HG03095 (cell line): Measurements from ENCODE around the gene GAGE10.
"Not testable (repeated sequence)": the region's sequence is repeated elsewhere in the genome, so short reads cannot be mapped to it uniquely, and the experiment has no call there.

Source experiments
- ATAC-seq: cut with Tn5 transposase; IDR thresholded peaks from one replicate; pipeline ENCODE4 v1.9.1; 2021; ENCODE audit warnings: moderate library complexity; ENCODE audit not compliant: unreplicated experiment

GAGE10 gene

DNA sequence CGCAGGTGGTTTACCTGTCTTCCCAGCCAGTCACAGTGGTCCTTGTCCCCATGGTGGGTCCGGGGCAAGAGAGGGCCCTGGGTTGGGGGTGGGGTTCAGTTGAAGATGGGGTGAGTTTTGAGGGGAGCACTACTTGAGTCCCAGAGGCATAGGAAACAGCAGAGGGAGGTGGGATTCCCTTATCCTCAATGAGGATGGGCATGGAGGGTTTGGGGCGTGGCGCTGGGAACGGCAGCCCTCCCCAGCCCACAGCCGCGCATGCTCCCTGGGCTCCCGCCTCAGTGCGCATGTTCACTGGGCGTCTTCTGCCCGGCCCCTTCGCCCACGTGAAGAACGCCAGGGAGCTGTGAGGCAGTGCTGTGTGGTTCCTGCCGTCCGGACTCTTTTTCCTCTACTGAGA lies 18.3 kb downstream of the GAGE10 start, which contains the start of gene GAGE12J:
GAGE12J (plus strand) TSS at position 301 of the 400 bp plus-strand sequence. CDS start 1,157 bp downstream, outside the sequence.
- not testable (repeated sequence) for ATAC-seq

DNA sequence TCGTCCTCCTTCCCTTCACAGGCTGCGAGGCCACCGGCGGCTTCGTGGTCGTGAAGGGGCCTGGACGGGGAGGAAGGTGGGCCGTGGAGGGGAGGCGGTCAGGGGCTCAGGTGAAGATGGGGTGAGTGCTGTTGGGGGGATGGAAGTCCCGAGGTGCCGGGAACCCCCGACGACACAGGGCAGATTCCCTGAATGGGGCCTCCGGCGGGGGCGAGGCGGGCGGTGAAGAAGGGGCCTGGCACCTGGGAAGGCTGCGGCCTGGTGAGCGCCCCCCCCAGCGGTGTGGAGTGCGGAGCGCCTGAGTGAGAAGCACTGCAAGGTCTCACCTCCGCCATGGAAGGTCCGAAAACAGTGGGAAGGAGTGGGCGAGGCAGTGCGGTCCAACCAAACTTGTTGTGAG lies 18.8 kb downstream of the GAGE10 start:
- not testable (repeated sequence) for ATAC-seq

DNA sequence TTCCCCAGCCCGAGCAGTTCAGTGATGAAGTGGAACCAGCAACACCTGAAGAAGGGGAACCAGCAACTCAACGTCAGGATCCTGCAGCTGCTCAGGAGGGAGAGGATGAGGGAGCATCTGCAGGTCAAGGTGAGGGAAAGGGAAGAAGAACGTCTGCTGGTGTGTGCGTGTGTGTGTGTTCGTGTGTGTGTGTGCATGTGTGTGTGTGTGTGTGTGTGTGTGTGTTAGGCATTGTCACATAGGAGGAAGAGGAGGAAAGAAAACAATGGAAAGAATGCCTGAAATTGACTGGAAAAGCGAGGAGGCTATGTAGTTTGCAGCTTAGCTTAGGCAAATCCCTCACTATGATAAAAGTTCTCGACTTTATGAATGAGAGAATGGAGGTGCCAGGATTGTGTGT lies 20.3 kb downstream of the GAGE10 start:
- ATAC-seq, result not testable (repeated sequence)

DNA sequence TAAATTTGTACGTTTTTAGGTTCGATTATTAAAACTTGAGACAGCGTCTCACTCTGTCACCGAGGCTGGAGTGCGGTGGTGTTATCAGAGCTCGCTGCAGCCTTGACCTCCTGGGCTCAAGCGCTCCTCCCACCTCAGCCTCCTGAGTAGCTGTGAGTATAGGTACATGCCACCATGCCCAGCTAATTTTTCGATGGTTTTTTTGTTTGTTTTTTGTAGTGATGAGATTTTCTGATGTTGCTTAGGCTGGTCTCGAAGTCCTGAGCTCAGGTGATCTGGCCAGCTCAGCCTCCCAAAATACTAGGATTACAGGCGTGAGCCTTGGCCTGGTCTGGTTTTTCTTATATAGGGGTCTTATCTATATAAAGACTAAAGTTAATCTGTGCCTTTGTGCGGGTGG lies 27.0 kb downstream of the GAGE10 start:
- ATAC-seq, result not testable (repeated sequence)

DNA sequence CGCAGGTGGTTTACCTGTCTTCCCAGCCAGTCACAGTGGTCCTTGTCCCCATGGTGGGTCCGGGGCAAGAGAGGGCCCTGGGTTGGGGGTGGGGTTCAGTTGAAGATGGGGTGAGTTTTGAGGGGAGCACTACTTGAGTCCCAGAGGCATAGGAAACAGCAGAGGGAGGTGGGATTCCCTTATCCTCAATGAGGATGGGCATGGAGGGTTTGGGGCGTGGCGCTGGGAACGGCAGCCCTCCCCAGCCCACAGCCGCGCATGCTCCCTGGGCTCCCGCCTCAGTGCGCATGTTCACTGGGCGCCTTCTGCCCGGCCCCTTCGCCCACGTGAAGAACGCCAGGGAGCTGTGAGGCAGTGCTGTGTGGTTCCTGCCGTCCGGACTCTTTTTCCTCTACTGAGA lies 27.8 kb downstream of the GAGE10 start, which contains the start of gene GAGE13:
GAGE13 (plus strand) TSS at position 301 of the 400 bp plus-strand sequence. CDS start 1,156 bp downstream, outside the sequence.
- not testable (repeated sequence) for ATAC-seq

DNA sequence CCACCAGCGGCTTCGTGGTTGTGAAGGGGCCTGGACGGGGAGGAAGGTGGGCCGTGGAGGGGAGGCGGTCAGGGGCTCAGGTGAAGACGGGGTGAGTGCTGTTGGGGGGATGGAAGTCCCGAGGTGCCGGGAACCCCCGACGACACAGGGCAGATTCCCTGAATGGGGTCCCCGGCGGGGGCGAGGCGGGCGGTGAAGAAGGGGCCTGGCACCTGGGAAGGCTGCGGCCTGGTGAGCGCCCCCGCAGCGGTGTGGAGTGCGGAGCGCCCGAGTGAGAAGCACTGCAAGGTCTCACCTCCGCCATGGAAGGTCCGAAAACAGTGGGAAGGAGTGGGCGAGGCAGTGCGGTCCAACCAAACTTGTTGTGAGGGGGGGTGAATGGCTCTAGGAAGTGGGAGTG lies 28.4 kb downstream of the GAGE10 start:
- not testable (repeated sequence) for ATAC-seq

DNA sequence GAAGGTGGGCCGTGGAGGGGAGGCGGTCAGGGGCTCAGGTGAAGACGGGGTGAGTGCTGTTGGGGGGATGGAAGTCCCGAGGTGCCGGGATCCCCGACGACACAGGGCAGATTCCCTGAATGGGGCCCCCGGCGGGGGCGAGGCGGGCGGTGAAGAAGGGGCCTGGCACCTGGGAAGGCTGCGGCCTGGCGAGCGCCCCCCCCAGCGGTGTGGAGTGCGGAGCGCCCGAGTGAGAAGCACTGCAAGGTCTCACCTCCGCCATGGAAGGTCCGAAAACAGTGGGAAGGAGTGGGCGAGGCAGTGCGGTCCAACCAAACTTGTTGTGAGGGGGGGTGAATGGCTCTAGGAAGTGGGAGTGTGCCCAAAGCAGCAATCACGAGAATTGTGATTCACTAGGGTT lies 38.0 kb downstream of the GAGE10 start:
- ATAC-seq, result not testable (repeated sequence)

DNA sequence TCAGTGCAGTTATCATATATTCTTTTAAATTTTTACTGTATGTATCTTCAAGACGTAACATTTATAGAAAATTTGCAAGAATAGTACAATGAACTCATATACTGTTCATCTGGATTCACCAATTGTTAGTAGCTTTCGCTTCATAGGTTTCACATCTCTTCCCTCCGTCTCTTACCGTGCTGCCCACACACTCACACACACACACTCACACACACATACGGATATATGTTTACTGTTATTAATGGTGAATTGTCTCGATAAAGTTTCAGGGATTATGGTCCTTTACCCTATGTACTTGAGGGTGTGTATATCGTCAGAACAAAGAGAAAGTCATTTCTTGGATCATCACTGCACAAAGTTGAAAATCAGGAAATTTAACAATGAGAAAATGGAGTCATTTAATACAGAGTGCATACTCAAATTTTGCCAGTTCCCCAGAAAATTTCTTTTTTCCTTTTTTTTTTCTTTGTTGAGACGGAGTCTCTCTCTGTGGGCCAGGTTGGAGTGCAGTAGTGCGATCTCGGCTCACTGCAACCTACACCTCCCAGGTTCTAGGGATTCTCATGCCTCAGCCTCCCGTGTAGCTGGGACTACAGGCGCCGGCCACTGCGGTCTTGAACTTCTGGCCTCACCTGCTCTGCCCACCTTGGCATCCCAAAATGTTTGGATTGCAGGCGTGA lies 41.2 kb downstream of the GAGE10 start:
- not testable (repeated sequence) for ATAC-seq

DNA sequence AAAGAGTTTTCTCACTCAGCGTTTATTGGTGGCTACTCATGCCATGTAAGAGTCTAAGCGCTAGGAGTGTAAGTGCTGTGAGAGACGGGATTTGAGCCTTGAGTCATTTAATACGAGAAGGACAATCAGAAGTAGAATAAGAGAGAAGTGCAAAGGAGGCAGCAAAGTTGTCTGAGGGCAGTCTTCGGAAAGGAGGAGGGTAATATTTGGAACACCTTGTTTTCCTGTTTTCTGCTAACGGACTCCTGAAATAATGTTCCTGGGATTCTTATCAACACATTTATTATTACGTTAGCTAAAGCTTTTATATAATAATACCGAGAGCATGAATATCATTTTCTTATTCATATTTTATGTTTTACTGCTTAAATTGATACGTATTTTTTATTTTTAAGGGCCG lies 42.0 kb downstream of the GAGE10 start:
- ATAC-seq, result not testable (repeated sequence)

DNA sequence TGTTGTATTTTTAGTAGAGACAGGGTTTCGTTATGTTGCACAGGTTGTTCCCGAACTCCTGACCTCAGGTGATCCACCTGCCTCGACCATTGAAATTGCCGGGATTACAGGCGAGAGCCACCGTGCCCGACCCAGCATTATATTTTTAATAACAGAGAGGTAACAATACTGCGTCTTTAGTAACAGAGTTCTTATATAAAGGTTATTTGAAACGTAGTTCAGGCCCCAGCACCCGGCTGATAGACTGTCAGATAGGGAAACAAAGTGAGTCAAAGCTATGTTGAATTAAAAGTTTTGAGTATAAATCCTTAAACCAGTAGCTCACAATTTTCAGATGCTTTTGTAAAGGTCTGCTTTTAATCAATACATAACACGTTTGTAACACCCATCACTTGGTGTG lies 42.7 kb downstream of the GAGE10 start:
- ATAC-seq, result not testable (repeated sequence)
